GM18507 (cell line): Measurements from ENCODE around the gene KRTAP10-4.
"Not testable (repeated sequence)": the region's sequence is repeated elsewhere in the genome, so short reads cannot be mapped to it uniquely, and the experiment has no call there.

Experiments used
- DNase-seq: peaks from one replicate; pipeline ENCODE4 v3.0.0; 2011; ENCODE audit warnings: low read depth; ENCODE audit not compliant: insufficient read length; ENCODE audit errors: extremely low spot score
- FAIRE-seq: peaks from 2 replicates; lab custom pipeline; 2011; peaks lifted over from hg19 to GRCh38; lab: Jason Lieb, UNC

KRTAP10-4 gene

DNA sequence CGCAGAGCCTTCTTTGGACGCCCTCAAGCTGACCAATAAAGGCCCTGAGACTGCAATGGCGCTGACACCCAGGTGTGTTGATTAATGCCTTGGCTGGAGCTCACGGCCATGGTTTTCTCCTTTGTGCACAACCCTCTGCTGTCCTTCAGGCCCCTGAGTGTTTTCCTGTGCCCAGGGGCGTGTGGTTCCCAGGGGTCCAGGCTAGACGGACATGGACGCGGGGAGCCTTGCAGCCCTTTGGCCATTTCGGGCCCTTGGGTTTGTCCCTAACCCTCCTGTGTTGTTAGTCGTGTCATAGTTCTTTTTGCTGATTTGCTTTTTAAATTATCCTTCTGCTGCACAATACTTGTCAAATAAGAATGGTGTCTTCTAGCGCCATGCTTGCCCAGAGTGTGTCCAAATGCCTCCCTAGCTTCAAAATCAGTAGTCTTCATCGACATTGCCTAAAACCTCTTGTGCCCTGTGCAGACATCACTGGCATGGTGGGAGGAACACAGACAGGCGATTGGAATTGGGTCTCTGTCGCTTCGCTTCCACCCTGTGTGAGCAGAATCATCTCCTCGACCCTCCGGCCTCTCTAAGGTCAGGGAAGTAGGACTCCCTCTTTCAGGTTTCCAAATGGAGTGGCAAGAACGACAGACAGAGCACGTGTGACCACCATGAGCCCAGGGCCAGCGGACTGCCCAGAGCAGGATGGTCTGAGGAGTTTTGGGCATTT, 1.9 kb downstream of the KRTAP10-4 start:
- FAIRE-seq (no peak), DNase-seq (no peak)

DNA sequence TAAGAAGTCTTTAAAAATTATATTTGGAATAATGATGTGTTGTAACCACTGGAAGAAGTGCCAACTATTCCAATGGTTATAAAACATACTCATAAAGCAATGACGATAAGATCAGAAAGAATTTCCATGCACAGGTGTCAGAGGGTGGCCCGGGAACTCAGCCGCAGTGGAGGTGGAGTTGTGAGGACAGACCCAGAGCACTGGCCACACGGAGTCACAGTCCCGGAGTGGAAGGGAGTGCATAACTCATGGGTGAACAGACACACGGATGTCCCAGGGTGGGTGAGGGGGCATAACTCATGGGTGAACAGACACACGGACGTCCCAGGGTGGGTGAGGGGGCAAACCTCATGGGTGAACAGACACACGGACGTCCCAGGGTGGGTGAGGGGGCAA, 2.5 kb downstream of the KRTAP10-4 start:
- no peak for FAIRE-seq
- DNase-seq: no peak

DNA sequence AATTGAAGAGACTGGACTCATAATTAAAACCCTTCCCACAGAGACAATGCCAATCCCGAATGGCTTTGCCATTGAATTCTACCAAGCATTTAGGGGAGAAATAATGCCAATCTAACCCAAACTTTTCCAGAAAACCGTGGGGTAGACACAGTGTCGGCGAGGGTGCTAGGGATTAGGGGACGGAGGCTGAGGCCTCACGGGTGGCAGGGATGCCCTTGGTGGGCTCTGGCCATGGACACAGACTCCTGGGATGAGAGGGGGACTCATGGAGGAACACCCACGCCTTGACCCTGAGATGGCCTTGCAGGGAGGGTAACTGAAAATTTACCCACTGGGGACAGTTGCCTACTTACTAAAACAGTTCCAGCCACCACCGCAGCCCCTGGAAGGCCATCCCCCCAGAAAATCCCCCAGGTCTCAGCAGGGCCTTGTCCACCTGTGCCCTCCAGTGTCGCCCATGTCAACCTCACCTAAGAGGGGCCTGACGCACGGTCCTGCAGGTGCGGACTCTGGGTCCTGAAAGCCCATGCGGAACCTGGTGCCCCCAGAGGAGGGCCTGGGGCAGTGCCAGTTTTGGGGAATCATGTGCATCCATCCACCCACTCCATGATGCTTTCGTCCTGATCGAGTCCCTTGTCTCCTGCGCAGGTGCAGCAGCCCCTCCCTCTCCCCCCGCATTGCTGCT, 5.0 kb downstream of the KRTAP10-4 start:
- FAIRE-seq (no peak), DNase-seq (no peak)

- FAIRE-seq (no peak), DNase-seq (no peak)
Observed at GRCh38 chr21:44579056-44579832, 5.7 kb downstream of the KRTAP10-4 start.

- no peak for FAIRE-seq
Observed at GRCh38 chr21:44579833-44580144, 6.3 kb downstream of the KRTAP10-4 start.

DNA sequence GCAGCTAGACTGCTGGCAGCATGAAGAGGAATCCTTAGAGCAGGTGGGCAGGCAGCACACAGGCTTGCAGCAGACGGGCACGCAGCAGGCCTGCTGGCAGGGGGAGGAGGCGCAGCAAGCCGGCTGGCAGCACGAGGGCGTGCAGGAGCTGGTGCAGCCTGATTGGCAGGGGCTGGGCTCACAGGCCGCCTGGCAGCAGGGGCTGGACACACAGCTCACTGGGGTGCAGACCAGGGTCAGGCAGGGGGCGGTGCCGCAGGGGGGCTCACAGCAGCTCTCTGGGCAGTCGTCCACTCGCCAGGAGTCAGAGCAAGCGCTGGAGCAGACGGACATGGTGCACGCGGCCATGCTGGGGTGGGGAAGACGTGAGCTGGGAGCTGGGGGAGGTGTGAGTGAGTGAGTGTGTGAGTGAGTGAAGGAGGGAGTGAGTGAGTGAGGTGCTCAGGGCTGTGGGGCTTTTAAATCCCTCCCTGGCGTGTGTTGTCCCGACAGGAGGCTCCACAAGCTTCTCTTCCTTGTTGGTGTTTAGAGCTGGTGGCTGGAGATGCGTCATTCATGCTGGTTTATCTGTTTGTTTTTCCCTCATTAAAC, 6.8 kb downstream of the KRTAP10-4 start, which contains the start of gene KRTAP10-5:
Gene KRTAP10-5, minus strand, starts transcription at position 374 of the 591 bp plus-strand sequence. Its CDS starts 26 bp downstream, at position 348.
- FAIRE-seq, DNase-seq: not testable (repeated sequence)

More at GRCh38 chr21:44579833-44580144, 6.3 kb downstream of the KRTAP10-4 start:
- DNase-seq: no peak

DNA sequence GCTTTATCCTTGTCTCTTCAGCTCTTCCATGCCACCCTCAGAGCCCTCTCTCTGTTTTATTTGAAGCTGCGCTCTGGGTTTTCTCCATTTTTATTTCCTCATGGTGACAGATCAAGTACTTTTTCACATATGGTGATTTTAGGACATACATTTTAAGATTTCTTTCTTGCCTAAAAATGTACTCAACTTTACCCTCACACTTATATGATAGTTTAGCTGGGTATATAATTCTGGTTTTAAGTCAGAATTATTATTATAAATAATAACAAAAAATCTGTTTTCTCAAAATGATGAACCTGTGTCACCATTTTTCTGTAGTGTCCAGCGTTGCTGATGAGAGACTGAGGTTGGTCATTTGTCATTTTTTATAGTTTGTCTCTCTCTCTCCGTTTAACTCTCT, 7.6 kb downstream of the KRTAP10-4 start:
- DNase-seq (no peak), FAIRE-seq (no peak)

GRCh38 chr21:44582055-44582454, 8.5 kb downstream of the KRTAP10-4 start:
- DNase-seq (no peak), FAIRE-seq (no peak)

DNA sequence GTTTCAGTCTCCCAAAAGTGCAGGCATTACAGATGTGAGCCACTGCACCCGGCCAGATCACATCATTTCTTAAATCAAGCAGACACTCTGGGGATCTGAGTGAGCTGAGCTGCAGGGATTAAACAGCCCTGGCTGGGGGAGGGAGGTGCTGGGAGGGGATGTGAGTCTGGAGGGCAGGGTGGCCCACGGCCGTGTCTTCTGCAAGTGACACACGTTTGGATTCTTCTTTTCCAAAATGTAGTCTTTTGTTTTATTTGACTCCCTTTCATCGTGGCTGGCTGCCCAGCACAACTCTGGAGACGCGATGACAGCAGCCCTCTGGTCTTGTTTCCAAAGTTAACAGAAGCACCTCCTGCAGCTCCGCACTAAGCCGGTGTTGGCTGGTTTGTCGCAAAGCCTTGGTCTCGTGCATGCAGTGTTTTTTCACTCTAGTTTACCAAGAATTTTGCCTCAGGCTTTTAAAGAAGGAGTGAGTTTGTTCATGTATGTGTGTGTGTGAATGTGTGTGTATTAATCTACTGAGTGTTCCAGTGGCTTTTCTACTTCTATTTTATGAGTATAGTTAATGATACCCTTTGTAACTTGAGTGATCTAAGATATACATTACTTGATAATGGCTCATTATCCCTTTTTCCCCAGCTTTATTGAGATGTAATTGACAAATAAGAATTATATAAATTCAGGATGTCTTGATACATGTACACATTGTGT, 9.7 kb downstream of the KRTAP10-4 start:
- FAIRE-seq (no peak), DNase-seq (no peak)

GRCh38 chr21:44583800-44584147, 10.2 kb downstream of the KRTAP10-4 start:
- FAIRE-seq: no peak
- no peak for DNase-seq

GRCh38 chr21:44585892-44586291, 12.4 kb downstream of the KRTAP10-4 start:
- FAIRE-seq: no peak

GRCh38 chr21:44589094-44589493, 15.6 kb downstream of the KRTAP10-4 start:
- FAIRE-seq (no peak), DNase-seq (no peak)

More at GRCh38 chr21:44585892-44586291, 12.4 kb downstream of the KRTAP10-4 start:
- no peak for DNase-seq

DNA sequence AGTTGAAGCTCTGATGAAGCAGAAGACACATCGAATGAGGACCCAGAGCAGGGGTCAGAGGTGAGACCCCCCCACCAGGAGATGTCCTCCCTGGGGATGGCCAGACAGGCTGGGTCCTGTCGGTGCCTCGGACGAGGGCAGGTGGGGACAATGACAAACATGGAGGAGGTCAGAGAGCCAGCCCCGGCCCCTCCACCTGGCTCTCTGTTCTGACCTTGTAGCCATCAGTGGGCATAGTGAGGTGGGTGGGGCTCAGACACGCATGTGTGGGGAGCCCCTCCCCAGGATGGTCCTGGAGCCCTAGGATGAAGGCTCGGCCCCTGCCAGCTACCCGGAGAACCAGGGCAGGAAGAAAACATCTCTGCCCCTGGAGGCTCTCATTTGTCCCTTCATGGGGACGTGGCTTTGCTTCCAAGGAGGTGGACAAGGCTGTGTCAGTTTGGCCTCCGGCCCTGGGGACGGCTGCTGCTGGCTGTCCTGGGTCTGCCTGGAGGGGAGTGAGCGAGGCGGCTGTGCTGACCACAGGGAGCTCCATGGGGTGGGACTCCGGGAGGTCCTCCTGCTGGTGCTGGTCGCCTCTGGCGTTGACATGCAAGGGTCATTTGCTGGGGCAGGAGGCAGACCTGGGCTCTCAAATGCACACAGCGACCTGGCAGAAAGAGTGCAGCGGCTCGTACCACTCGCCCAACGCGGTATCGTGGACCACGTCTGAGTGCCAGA, 16.2 kb downstream of the KRTAP10-4 start:
- DNase-seq: no peak
- no peak for FAIRE-seq

DNA sequence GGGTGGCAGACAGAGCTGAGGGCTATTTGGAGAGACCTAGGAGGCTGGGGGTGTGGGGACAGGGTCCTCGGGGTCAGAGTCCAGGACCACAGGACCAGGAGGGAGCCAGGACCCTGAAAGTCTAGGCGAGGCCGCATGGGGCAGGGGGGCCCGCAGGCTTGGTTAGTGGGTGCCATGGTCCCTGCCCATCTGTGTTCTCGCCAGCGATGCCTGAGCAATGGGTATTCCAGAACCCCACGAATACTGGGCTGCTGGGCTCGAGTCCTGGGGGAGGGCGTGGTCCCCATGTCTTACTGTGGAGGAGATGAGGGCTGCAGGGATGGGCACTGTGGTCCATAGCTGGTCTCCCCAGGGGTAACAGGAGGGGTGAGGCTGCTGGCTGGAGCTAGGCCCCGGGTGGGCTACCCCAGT, 16.8 kb downstream of the KRTAP10-4 start:
- DNase-seq (no peak), FAIRE-seq (no peak)

DNA sequence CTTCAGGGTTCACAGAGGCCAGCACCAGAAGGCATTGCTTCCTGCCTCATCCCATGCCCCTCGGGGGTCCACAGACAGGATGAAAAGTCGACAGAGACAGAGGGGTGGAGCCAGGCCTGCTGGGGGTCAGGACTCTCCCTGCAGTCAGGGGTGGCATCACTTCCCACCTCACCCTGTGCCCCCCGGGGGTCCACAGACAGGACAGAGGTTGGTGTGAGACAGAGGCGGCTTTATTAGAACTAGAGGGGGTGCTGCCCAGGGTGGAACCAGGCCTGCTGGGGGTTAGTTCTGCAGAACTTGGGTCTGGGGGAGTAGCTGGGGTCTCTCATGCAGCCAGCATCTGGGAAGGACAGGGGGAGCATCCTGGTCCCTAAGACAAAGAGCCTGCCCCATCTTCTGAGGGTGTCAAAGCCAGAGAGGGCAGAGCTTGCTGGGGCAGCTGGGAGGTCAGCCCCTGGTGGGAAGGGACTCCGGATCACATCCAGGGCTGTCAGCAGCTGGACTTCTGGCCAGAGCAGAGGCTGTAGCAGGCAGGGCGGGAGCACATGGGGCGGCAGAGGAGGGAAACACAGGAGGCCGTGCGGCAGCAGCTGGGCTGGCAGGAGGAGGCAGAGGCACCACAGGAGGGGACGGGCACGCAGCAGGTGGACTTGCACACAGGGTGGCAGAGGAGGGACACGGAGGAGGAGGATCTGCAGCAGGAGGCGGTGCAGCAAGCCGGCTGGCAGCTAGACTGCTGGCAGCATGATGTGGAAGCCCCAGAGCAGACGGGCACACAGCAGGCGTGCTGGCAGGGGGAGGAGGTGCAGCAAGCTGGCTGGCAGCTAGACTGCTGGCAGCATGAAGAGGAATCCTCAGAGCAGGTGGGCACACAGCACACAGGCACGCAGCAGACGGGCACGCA, 17.6 kb downstream of the KRTAP10-4 start:
- not testable (repeated sequence) for FAIRE-seq, DNase-seq

DNA sequence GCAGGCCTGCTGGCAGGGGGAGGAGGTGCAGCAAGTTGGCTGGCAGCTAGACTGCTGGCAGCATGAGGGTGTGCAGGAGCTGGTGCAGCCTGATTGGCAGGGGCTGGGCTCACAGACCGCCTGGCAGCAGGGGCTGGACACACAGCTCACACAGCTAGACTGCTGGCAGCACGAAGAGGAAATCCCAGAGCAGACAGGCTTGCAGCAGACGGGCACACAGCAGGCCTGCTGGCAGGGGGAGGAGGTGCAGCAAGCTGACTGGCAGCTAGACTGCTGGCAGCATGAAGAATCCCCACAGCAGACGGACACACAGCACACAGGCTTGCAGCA, 18.2 kb downstream of the KRTAP10-4 start:
- FAIRE-seq, DNase-seq: not testable (repeated sequence)

DNA sequence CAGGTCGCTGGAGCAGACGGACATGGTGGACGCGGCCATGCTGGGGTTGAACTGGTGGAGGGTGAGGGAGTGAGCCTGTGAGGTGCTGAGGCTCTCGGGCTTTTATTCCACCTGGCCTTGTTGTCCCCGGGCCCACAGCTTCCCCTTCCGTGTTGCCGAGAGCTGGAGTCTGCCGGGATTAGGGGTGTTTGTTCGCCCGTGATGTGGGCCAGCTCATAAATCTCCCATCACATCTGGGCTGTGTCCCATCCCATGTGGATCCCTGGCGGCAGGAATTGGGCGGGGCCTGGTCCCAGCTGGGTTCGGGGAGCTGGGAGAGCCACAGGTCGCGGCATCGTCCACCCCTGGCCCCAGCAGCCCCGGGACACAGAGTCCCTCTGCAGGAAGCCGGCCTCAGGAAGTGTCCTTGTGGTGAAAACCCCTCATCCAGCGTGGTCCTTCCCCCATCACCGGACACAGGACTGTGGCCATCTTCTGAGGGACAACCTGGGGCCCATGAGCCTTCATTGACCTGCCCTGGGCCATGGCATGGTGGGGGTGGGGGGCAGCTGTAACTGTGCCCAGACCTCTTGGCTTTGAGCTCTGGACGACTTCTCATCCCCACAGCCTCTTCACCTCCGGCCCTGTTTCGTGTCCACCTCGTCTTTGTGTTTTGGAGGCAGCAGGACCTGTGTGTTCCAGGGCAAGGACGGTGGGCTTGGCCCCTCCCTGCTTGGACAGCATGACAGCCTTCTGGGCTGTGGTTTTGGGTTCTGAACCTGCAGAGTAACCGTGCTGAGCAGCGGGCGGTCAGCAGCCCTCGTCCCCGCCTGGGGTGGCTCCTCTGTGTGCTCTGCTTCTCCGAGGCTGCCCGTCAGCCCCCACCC, 19.1 kb downstream of the KRTAP10-4 start, which contains the start of gene KRTAP10-6:
Gene KRTAP10-6, minus strand, starts transcription at position 60 of the 866 bp plus-strand sequence. Its CDS starts 21 bp downstream, at position 39.
- FAIRE-seq (no peak), DNase-seq (no peak)
